Tibial nerve (tissue), 4 donors: ENCODE measurements around the gene KCNC3. TPM values are rescaled to one million over a fixed set of nuclear protein-coding genes. Genes with fewer than 3 reads are reported as not detected.

ENCODE experiments used
- DNase-seq, 2 donors: peaks; one replicate each; pipeline ENCODE4 v3.0.0-alpha.2; 2019; ENCODE audit warnings: low spot score in 2 of 2
- H3K27ac ChIP-seq, 4 donors: fragments of 200-600 bp; sonication (generic) in 3 of 4; one replicate each; pipeline ENCODE4 v1.5.1; 2017 to 2019; ENCODE audit warnings: mild to moderate bottlenecking in 1 of 4
- H3K27me3 ChIP-seq, 2 donors: fragments of 200-600 bp; sonication (generic) in 1 of 2; one replicate each; pipeline versions ENCODE4 v1.5.1 to v1.6.0; 2017 to 2019
- H3K36me3 ChIP-seq, 3 donors: fragments of 200-600 bp; sonication (generic); one replicate each; pipeline ENCODE4 v1.5.1; 2018 to 2019
- H3K4me1 ChIP-seq, 4 donors: fragments of 200-600 bp; sonication (generic) in 3 of 4; one replicate each; pipeline ENCODE4 v1.5.1; 2017 to 2019
- H3K4me3 ChIP-seq, 4 donors: fragments of 200-600 bp; sonication (generic) in 3 of 4; one replicate each; pipeline ENCODE4 v1.5.1; 2017 to 2019; ENCODE audit warnings: mild to moderate bottlenecking in 1 of 4, moderate library complexity in 1 of 4
- H3K9me3 ChIP-seq, 4 donors: fragments of 200-600 bp; sonication (generic) in 3 of 4; one replicate each; pipeline ENCODE4 v1.5.1; 2017 to 2019
- EP300 ChIP-seq, 2 donors: sonication (generic); formaldehyde crosslinking; IDR thresholded peaks; one replicate each; pipeline ENCODE4 v1.6.1; 2017; ENCODE audit warnings: antibody characterized with exemption in 2 of 2, mild to moderate bottlenecking in 1 of 2
- POLR2A ChIP-seq, 2 donors: fragments of 450-650 bp; IDR thresholded peaks; one replicate each; pipeline ENCODE4 v1.6.1; 2017; ENCODE audit warnings: antibody characterized with exemption in 2 of 2, mild to moderate bottlenecking in 2 of 2, moderate library complexity in 2 of 2
- WGBS, 2 donors: methylation state at CpG; one replicate each; pipeline ENCODE4 v1.1.5; 2018; 5-methylcytosine and 5-hydroxymethylcytosine counted together
- total RNA-seq, 4 donors: library from RNA; depleted of rRNA; stranded (reverse); fragments of >200 nt; gene quantifications; one replicate each; pipeline ENCODE4 v1.1.0, GENCODE V29; 2016
- TF ChIP-seq, protein P1 (sequence below), 5 experiments: fragments of 200-600 bp in 3 of 5; fragments of 450-650 bp in 2 of 5; sonication (generic) in 3 of 5; IDR thresholded peaks; one replicate each; pipeline ENCODE4 v1.5.1; 2016 to 2019; ENCODE audit warnings: antibody characterized with exemption in 5 of 5, mild to moderate bottlenecking in 3 of 5, moderate library complexity in 2 of 5

The KCNC3 gene
- total RNA-seq, 4 donors from 2014 or later = 0.21 to 1.2 (median 0.71) TPM

- Histone ChIP-seq H3K4me3 (no peak overlapping the region), H3K4me1 (no peaks in the 10 kb centered on the region), H3K27me3 (no peaks in the 10 kb centered on the region), H3K27ac (no peak overlapping the region), H3K9me3 (no peaks in the 10 kb centered on the region), H3K36me3 (peaks cover 0 to 94% (median 0%) of the 10 kb centered on the region in 3 donors)
- no peak for DNase-seq
- TF ChIP-seq EP300 (IDR thresholded peaks at IDR 0.05) (no peak), POLR2A (IDR thresholded peaks at IDR 0.05) (no peak)
- TF ChIP-seq, protein P1, sequence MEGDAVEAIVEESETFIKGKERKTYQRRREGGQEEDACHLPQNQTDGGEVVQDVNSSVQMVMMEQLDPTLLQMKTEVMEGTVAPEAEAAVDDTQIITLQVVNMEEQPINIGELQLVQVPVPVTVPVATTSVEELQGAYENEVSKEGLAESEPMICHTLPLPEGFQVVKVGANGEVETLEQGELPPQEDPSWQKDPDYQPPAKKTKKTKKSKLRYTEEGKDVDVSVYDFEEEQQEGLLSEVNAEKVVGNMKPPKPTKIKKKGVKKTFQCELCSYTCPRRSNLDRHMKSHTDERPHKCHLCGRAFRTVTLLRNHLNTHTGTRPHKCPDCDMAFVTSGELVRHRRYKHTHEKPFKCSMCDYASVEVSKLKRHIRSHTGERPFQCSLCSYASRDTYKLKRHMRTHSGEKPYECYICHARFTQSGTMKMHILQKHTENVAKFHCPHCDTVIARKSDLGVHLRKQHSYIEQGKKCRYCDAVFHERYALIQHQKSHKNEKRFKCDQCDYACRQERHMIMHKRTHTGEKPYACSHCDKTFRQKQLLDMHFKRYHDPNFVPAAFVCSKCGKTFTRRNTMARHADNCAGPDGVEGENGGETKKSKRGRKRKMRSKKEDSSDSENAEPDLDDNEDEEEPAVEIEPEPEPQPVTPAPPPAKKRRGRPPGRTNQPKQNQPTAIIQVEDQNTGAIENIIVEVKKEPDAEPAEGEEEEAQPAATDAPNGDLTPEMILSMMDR (IDR thresholded peaks at IDR 0.05) = no peak
- 89 to 91% methylated on average over 14 of the region's 14 CpGs for WGBS, 2 donors
Measured at GRCh38 chr19:50277966-50278580, 51.1 kb downstream of the KCNC3 start.

GRCh38 chr19:50276370-50277063 is 52.7 kb downstream of the KCNC3 start:
- no peaks in the 10 kb centered on the region for H3K4me1 ChIP-seq
- no peak overlapping the region for H3K27ac ChIP-seq
- no peaks in the 10 kb centered on the region for H3K9me3 ChIP-seq
- TF ChIP-seq EP300 (IDR thresholded peaks at IDR 0.05) = no peak
- TF ChIP-seq, protein P1 (IDR thresholded peaks at IDR 0.05) = no peak
- TF ChIP-seq POLR2A (IDR thresholded peaks at IDR 0.05) = no peak
- no peak overlapping the region for H3K4me3 ChIP-seq
- DNase-seq = no peak
- WGBS, 2 donors = 72 to 85% methylated on average over 13 to 15 of the region's 15 CpGs
- peaks cover 0 to 94% (median 0%) of the 10 kb centered on the region in 3 donors for H3K36me3 ChIP-seq
- H3K27me3 ChIP-seq = no peaks in the 10 kb centered on the region

DNA sequence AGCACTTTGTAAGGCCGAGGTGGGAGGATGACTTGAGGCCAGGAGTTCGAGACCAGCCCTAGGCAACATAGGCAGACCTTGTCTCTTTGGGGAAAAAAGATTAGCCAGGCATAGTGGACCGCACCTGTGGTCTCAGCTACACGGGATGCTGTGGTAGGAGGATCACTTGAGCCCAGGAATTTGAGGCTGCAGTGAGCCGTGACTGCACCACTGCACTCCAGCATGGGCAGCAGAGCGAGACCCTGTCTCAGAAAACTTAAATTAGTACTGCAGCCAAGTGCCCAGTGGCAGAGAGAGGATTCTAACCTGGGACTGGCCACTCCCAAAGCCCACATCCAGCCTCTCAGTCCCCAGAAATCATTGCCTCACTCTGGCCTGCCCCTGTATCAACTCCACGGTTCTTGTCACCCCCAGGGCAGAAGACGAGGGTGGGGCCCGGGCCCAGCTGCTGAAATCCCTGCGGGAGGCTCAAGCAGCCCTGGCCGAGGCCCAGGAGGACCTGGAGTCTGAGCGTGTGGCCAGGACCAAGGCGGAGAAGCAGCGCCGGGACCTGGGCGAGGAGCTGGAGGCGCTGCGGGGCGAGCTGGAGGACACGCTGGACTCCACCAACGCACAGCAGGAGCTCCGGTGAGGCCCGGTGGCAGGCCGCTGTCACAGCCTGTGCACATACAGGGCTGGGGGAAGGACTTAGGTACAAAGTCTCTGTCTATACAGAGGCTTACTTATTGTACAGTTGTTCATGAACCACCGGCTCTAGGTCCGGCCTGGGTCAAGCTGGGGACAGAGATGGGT is 53.4 kb downstream of the KCNC3 start:
- Histone ChIP-seq H3K9me3 (no peaks in the 10 kb centered on the region), H3K27me3 (no peaks in the 10 kb centered on the region), H3K4me3 (no peak overlapping the region), H3K36me3 (peaks cover 0 to 94% (median 0%) of the 10 kb centered on the region in 3 donors), H3K27ac (no peak overlapping the region), H3K4me1 (no peaks in the 10 kb centered on the region)
- TF ChIP-seq, protein P1 (IDR thresholded peaks at IDR 0.05) = no peak
- TF ChIP-seq POLR2A (IDR thresholded peaks at IDR 0.05) (no peak), EP300 (IDR thresholded peaks at IDR 0.05) (no peak)
- 74 to 81% methylated on average over 8 to 21 of the region's 26 CpGs for WGBS, 2 donors
- no peak for DNase-seq

GRCh38 chr19:50273821-50274220 is 55.4 kb downstream of the KCNC3 start:
- H3K36me3 ChIP-seq = peaks cover 0 to 86% (median 0%) of the 10 kb centered on the region in 3 donors
- TF ChIP-seq POLR2A (IDR thresholded peaks at IDR 0.05) (no peak), EP300 (IDR thresholded peaks at IDR 0.05) (no peak)
- TF ChIP-seq, protein P1 (IDR thresholded peaks at IDR 0.05) = no peak
- H3K27ac ChIP-seq = no peak overlapping the region
- H3K4me1 ChIP-seq = no peaks in the 10 kb centered on the region
- H3K27me3 ChIP-seq = no peaks in the 10 kb centered on the region
- DNase-seq = no peak
- no peaks in the 10 kb centered on the region for H3K9me3 ChIP-seq
- 88 to 91% methylated on average over 7 of the region's 7 CpGs for WGBS, 2 donors
- H3K4me3 ChIP-seq = no peak overlapping the region
